K562 (cell line): ENCODE results near the gene ZNF138. TPM values are rescaled to one million over a fixed set of nuclear protein-coding genes. Genes with fewer than 3 reads are reported as not detected.
A peak's percentile ranks its signal among the peaks of the same experiment; 100 is the strongest.

ENCODE experiments used
- CBFA2T2 ChIP-seq: fragments of 450-650 bp; conservative IDR thresholded peaks from 2 replicates; pipeline ENCODE4 v1.6.1; 2017; ENCODE audit warnings: mild to moderate bottlenecking
- CBX3 ChIP-seq, 2 experiments: IDR thresholded peaks; 1 replicate in 1 of 2; 2 replicates in 1 of 2; pipeline ENCODE4 v1.6.1; 2012; ENCODE audit warnings: inconsistent platforms in 2 of 2, low read length in 2 of 2, borderline replicate concordance in 1 of 2, control low read depth in 1 of 2
- DACH1 ChIP-seq: fragments of 450-650 bp; IDR thresholded peaks from 2 replicates; pipeline ENCODE4 v1.6.1; 2018; ENCODE audit not compliant: partially characterized antibody
- E2F5 ChIP-seq: sonication (generic); formaldehyde crosslinking; IDR thresholded peaks from 2 replicates; pipeline ENCODE4 v1.8.0; 2022; ENCODE audit warnings: mild to moderate bottlenecking, missing genetic modification reagents
- ELK1 ChIP-seq: sonication (generic); formaldehyde crosslinking; IDR thresholded peaks from 2 replicates; pipeline ENCODE4 v1.8.1; 2022; ENCODE audit warnings: missing genetic modification reagents
- GTF2E2 ChIP-seq: fragments of 200-800 bp; sonication (Bioruptor generic); IDR thresholded peaks from 2 replicates; pipeline ENCODE4 v1.6.1; 2016; ENCODE audit warnings: missing genetic modification characterization, missing compliant biosample characterization
- MBD2 ChIP-seq: sonication (generic); IDR thresholded peaks from 2 replicates; pipeline ENCODE4 v1.6.1; 2016; ENCODE audit warnings: low read depth, borderline replicate concordance
- NR2C2 ChIP-seq, 2 experiments: fragments of 200-800 bp in 1 of 2; sonication (Bioruptor generic) in 1 of 2; sonication (generic) in 1 of 2; formaldehyde crosslinking in 1 of 2; IDR thresholded peaks; 2 replicates each; pipeline versions ENCODE4 v1.6.1 to v1.8.0; 2016 to 2022; ENCODE audit warnings: mild to moderate bottlenecking in 1 of 2, missing compliant biosample characterization in 1 of 2, missing genetic modification characterization in 1 of 2, missing genetic modification reagents in 1 of 2
- NRF1 ChIP-seq, 2 experiments: fragments of 450-650 bp; IDR thresholded peaks in 1 of 2; conservative IDR thresholded peaks in 1 of 2; 2 replicates each; pipeline ENCODE4 v1.6.1; 2014; ENCODE audit warnings: mild to moderate bottlenecking in 2 of 2
- OTX1 ChIP-seq: fragments of 450-650 bp; formaldehyde crosslinking; IDR thresholded peaks from 2 replicates; pipeline ENCODE4 v1.4.0; 2022; ENCODE audit warnings: mild to moderate bottlenecking
- TEAD1 ChIP-seq, 2 experiments: fragments of 450-650 bp in 1 of 2; sonication (generic) in 1 of 2; formaldehyde crosslinking; IDR thresholded peaks; 2 replicates each; pipeline versions ENCODE4 v1.4.0 to v1.8.0; 2020 to 2022; ENCODE audit warnings: mild to moderate bottlenecking in 2 of 2, missing genetic modification reagents in 1 of 2
- ZBTB40 ChIP-seq, 2 experiments: fragments of 450-650 bp in 1 of 2; sonication (generic) in 1 of 2; formaldehyde crosslinking in 1 of 2; IDR thresholded peaks; 2 replicates each; pipeline versions ENCODE4 v1.7.1 to v1.9.0; 2016 to 2022; ENCODE audit warnings: inconsistent platforms in 1 of 2, mild to moderate bottlenecking in 1 of 2, missing genetic modification reagents in 1 of 2
- ZNF12 ChIP-seq: sonication (generic); formaldehyde crosslinking; IDR thresholded peaks from 2 replicates; pipeline ENCODE4 v1.4.0; 2020; ENCODE audit warnings: mild to moderate bottlenecking, missing genetic modification reagents
- ZNF184 ChIP-seq: sonication (generic); formaldehyde crosslinking; IDR thresholded peaks from 2 replicates; pipeline ENCODE4 v1.5.0; 2020; ENCODE audit warnings: missing genetic modification reagents
- ZNF217 ChIP-seq: sonication (generic); formaldehyde crosslinking; IDR thresholded peaks from 2 replicates; pipeline ENCODE4 v1.8.0; 2022; ENCODE audit warnings: mild to moderate bottlenecking, missing genetic modification reagents
- ZNF717 ChIP-seq: fragments of 250-450 bp; sonication (Bioruptor Pico); IDR thresholded peaks from 2 replicates; pipeline ENCODE4 v1.5.0; 2021
- polyA plus RNA-seq, 8 experiments: library from polyadenylated mRNA; depleted of rRNA in 4 of 8; stranded (reverse) in 5 of 8; unstranded in 3 of 8; fragments of >200 nt; fragmentation: Nextera tagmentation in 2 of 8; fragmentation: Illumina TruSeq in 1 of 8; extraction: Ambion mirVana in 2 of 8; extraction: Trizol in 1 of 8; gene quantifications; 2 replicates each; pipeline versions ENCODE4 v1.2.1 to v1.2.3, GENCODE V29; 2011 to 2014; ENCODE audit warnings: inconsistent platforms in 1 of 8, missing spikeins in 1 of 8
- total RNA-seq, 7 experiments: library from RNA; depleted of rRNA in 6 of 7; stranded (reverse); fragments of >200 nt in 6 of 7; fragmentation: Illumina TruSeq in 2 of 7; extraction: Trizol in 2 of 7; gene quantifications; 2 replicates each; pipeline versions ENCODE4 v1.2.1 to v1.2.3, GENCODE V29; 2011 to 2021; ENCODE audit warnings: low replicate concordance in 1 of 7

The ZNF138 gene
- total and polyA plus RNA-seq, 9 of the 15 experiments (the other 6 are each of a cell fraction or from before 2014, with no cell fraction given), result 14.6 to 34.9 (median 22.6) TPM

GRCh38 chr7:64794171-64794844 is at the start of gene ZNF138 (continued):
- 0 out of 4 replicates have a peak, but pooled peaks of 1 of the 2 experiments have one; percentile 25 for TF ChIP-seq TEAD1 (CRISPR knock-in tag; IDR thresholded peaks at IDR 0.05)
- TF ChIP-seq GTF2E2, result peak; percentile 70; the same call in 1 of the 2 replicates
- no peak for TF ChIP-seq E2F5
- no peak for TF ChIP-seq ZNF717 (CRISPR knock-in tag)
- no peak for TF ChIP-seq CBX3 (IDR thresholded peaks at IDR 0.05; ENCODE audit: borderline replicate concordance in 1 of 2, low read length in 2 of 2)
- TF ChIP-seq ZNF12 (CRISPR knock-in tag), result peak; percentile 92
- peak; percentile 91 for TF ChIP-seq ZBTB40 (IDR thresholded peaks at IDR 0.05)
- TF ChIP-seq ZBTB40 (CRISPR knock-in tag; IDR thresholded peaks at IDR 0.05), result no peak
- TF ChIP-seq CBFA2T2, result no peak
- no peak for TF ChIP-seq ZNF184 (CRISPR knock-in tag)
- TF ChIP-seq NR2C2 (CRISPR knock-in tag; IDR thresholded peaks at IDR 0.05), result no peak
- no peak for TF ChIP-seq NR2C2 (tag; IDR thresholded peaks at IDR 0.05)
- no peak for TF ChIP-seq ELK1 (CRISPR knock-in tag)
- no peak for TF ChIP-seq DACH1
- TF ChIP-seq NRF1 (conservative IDR thresholded peaks at IDR 0.05 in 1 of 2, IDR thresholded peaks at IDR 0.05 in 1 of 2), result peak; percentile 63 to 71
- no peak for TF ChIP-seq ZNF217
- TF ChIP-seq OTX1 (CRISPR knock-in tag), result no peak; the same call in 1 of the 2 replicates
- peak; percentile 97 for TF ChIP-seq MBD2
